Measurements from ENCODE around the gene LTB4R.

Gene LTB4R

GRCh38 chr14:24310646-24311604, at the start of gene LTB4R:
Gene LTB4R, plus strand, starts transcription at chr14:24311502. Its CDS starts 4,150 bp downstream, at chr14:24315652.
- peak within 1 kb of the TSS; percentile 51; the same call in 1 of the 2 replicates for H3K4me3 ChIP-seq (ENCODE audit: low read length)
- TF ChIP-seq ZNF274 (IDR thresholded peaks at IDR 0.05; ENCODE audit: low read depth, low read length): no peak

GRCh38 chr14:24261969-24262327, 49.4 kb upstream of the LTB4R start:
- no peak overlapping the region for H3K4me3 ChIP-seq (ENCODE audit: low read length)
- TF ChIP-seq ZNF274 (IDR thresholded peaks at IDR 0.05; ENCODE audit: low read depth, low read length): no peak

GRCh38 chr14:24262821-24263733, 48.2 kb upstream of the LTB4R start, which contains the start of gene TGM1:
Gene TGM1, minus strand, starts transcription at chr14:24263177. Its CDS starts 825 bp downstream, at chr14:24262352.
- H3K4me3 ChIP-seq (ENCODE audit: low read length): no peak within 1 kb of the TSS
- no peak for TF ChIP-seq ZNF274 (IDR thresholded peaks at IDR 0.05; ENCODE audit: low read depth, low read length)

- H3K4me3 ChIP-seq (ENCODE audit: low read length): no peak overlapping the region
- no peak for TF ChIP-seq ZNF274 (IDR thresholded peaks at IDR 0.05; ENCODE audit: low read depth, low read length)
These were observed 47.5 kb upstream of the LTB4R start for GRCh38 chr14:24263848-24264247.

GRCh38 chr14:24264298-24264697, 47.0 kb upstream of the LTB4R start:
- H3K4me3 ChIP-seq (ENCODE audit: low read length): no peak overlapping the region
- no peak for TF ChIP-seq ZNF274 (IDR thresholded peaks at IDR 0.05; ENCODE audit: low read depth, low read length)

- no peak for TF ChIP-seq ZNF274 (IDR thresholded peaks at IDR 0.05; ENCODE audit: low read depth, low read length)
- H3K4me3 ChIP-seq (ENCODE audit: low read length): no peak overlapping the region
These were observed 44.7 kb upstream of the LTB4R start for GRCh38 chr14:24266344-24267244.

GRCh38 chr14:24267516-24267915, 43.8 kb upstream of the LTB4R start:
- H3K4me3 ChIP-seq (ENCODE audit: low read length): no peak overlapping the region
- no peak for TF ChIP-seq ZNF274 (IDR thresholded peaks at IDR 0.05; ENCODE audit: low read depth, low read length)

- no peak overlapping the region for H3K4me3 ChIP-seq (ENCODE audit: low read length)
- TF ChIP-seq ZNF274 (IDR thresholded peaks at IDR 0.05; ENCODE audit: low read depth, low read length): no peak
These were observed 43.1 kb upstream of the LTB4R start for GRCh38 chr14:24268225-24268624.

GRCh38 chr14:24269368-24269767, 41.9 kb upstream of the LTB4R start:
- no peak for TF ChIP-seq ZNF274 (IDR thresholded peaks at IDR 0.05; ENCODE audit: low read depth, low read length)
- no peak overlapping the region for H3K4me3 ChIP-seq (ENCODE audit: low read length)

- no peak for TF ChIP-seq ZNF274 (IDR thresholded peaks at IDR 0.05; ENCODE audit: low read depth, low read length)
- H3K4me3 ChIP-seq (ENCODE audit: low read length): no peak overlapping the region
These were observed 41.3 kb upstream of the LTB4R start for GRCh38 chr14:24269910-24270536.

GRCh38 chr14:24270537-24271133, 40.7 kb upstream of the LTB4R start:
- no peak for TF ChIP-seq ZNF274 (IDR thresholded peaks at IDR 0.05; ENCODE audit: low read depth, low read length)
- H3K4me3 ChIP-seq (ENCODE audit: low read length): peak overlapping the region; percentile 79

GRCh38 chr14:24271134-24271833, 40.0 kb upstream of the LTB4R start, which contains the start of gene RABGGTA:
Gene RABGGTA, minus strand, starts transcription at chr14:24271597. Its CDS starts 482 bp downstream, at chr14:24271115.
- H3K4me3 ChIP-seq (ENCODE audit: low read length): peak within 1 kb of the TSS; percentile 79
- TF ChIP-seq ZNF274 (IDR thresholded peaks at IDR 0.05; ENCODE audit: low read depth, low read length): no peak

All from GM08714 (cell line).